CD4-positive, alpha-beta T cell treated with Interleukin-4 for 1 hour (primary cell): ENCODE measurements around the gene SYT2.
"Not testable (repeated sequence)": the region's sequence is repeated elsewhere in the genome, so short reads cannot be mapped to it uniquely, and the experiment has no call there.

ENCODE experiments used
- DNase-seq, 2 donors: peaks; one replicate each; pipeline ENCODE4 v3.0.0-alpha.2; 2020 to 2022

The SYT2 gene

DNA sequence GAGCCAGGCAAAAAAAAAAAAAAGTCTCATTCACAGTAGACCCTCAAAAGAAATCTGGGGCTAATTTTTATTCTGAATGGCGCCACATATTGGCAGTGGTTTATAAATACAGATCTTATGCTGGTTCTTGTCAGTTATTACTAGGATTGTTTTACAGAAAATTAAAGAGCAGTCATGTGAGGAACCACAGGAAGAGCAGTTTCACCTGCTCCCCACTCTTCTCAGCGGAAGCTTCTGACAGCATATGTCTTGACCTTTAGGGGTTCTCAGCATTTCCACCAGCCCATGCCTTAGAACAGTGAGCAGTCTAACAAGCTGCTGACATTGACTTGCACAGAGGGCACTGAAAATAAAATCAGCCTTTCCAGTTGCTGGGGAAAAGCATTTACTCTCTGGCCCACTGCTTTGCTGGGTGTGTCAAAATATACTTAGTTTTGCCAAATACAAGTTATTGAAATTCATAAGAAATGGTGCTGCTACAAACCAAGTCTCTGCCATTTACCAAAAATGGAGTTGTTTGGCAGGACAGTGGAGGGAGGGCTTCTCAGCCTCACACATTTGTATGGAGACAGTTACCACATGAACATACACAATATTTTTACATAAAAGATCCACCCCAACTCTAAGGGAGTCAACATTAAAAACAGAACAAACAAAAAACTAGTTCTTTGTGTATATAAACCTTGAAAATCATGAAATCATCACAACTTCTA, 144.2 kb downstream of the SYT2 start:
- DNase-seq = peak in 1 of 2 donors; percentile 13

GRCh38 chr1:202564958-202565495, 145.2 kb downstream of the SYT2 start:
- no peak for DNase-seq

DNA sequence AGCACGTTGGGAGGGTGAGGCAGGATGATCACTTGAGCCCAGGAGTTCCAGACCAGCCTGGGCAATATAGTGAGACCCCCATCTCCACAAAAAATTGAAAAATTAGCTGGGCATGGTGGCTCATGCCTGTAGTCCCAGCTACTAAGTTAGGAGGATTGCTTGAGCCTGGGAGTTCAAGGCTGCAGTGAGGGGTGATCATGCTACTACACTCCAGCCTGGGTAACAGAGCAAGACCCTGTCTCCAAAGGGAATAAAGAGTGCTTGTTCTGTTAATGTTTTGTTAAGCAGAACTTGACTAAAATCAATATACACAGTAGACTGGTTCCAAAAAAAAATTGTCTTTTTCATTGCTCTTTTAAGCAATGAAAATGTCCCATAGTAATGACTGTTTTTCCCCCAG, 146.4 kb downstream of the SYT2 start:
- no peak for DNase-seq

DNA sequence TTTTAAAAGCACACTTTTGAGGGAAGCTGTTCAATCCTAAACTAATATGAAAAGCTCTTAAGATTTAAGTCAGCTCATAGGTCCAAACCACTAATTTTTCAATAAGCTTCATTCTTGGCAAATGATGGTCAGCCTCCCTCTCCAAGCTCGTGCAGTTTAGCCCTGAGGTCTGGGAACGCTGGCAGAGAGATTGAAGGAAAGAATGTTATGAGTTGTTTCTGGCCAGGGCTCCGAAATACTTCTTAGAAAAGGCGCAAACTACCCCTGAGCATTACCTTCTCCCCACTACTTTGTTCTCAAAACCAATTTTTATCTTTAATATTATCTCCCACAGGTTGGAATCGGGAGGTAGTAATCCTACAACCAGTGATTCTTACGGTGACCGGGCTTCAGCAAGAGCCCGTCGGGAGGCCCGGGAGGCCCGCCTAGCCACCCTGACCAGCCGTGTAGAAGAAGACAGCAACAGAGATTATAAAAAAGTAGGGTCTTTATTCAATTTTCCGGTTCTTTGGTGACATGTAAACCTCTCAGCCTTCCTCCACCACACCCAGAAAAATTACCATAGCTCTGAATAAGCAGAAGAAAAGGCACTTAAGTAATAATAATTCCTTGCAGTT, 147.7 kb downstream of the SYT2 start:
- no peak for DNase-seq

- no peak for DNase-seq
Measured at GRCh38 chr1:202561726-202562443, 148.4 kb downstream of the SYT2 start.

DNA sequence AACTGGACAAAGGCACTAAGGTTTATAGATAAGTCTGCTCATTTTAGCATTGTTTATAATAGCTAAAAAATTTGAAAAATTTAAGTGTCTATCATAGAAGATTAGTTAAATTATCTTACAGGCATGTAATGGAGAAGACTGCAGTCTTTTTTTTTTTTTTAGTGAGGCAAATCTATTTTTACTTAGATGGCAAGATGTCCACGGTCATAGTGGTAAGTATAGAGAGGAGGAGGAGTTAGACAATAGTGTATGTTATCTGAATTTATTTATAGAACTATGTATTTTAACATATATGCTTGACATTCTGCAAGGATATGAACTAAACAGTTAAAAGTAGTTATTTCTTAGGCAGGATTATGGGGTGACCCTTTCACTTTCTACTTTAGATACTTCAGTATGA, 149.0 kb downstream of the SYT2 start:
- no peak for DNase-seq

- DNase-seq = not testable (repeated sequence)
Measured at GRCh38 chr1:202557662-202558061, 152.6 kb downstream of the SYT2 start.

- DNase-seq = not testable (repeated sequence)
Measured at GRCh38 chr1:202556037-202556436, 154.2 kb downstream of the SYT2 start.

GRCh38 chr1:202554619-202555018, 155.6 kb downstream of the SYT2 start:
- not testable (repeated sequence) for DNase-seq

- no peak for DNase-seq
Measured at GRCh38 chr1:202553560-202554038, 156.7 kb downstream of the SYT2 start.

DNA sequence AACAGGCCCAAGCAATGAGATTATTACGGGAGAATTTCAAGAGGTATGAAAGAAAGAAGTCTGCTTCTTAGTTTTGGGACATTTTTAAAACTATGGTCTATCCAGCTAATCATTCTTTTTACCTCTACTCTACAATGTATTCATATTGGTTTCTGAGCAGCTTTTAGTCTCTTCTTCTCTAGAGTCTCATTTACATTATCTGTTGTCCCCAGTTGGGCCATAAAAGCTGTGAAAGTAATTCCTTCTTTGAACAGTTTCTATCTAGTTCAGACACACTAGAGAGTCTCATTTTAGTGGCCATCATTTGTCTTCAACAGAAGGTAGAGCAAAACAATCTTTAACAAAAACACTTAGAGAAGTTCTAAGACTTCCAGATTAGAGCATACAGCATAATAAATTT, 157.2 kb downstream of the SYT2 start:
- DNase-seq = not testable (repeated sequence)

DNA sequence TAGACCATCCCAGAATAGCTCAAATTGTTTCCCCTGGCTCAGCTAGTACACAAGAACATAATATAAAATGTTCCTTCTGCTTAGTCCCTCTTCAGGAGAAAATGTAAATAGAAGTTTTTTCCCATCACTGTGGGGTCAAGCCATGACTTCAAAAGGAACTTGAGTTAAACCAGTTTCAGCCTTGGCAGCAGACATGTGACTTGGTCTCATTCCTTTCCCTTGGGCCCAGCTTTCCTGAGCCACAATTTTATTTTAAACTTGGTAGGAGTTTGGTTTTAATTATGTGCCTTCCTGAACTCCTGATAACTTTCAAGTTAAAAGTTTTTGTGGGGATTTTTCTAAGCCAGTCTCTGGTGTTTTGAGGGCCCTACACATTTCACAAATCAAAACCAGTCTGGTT, 157.6 kb downstream of the SYT2 start:
- not testable (repeated sequence) for DNase-seq

GRCh38 chr1:202551683-202552082, 158.6 kb downstream of the SYT2 start:
- DNase-seq = no peak

GRCh38 chr1:202550088-202550487, 160.2 kb downstream of the SYT2 start:
- not testable (repeated sequence) for DNase-seq

DNA sequence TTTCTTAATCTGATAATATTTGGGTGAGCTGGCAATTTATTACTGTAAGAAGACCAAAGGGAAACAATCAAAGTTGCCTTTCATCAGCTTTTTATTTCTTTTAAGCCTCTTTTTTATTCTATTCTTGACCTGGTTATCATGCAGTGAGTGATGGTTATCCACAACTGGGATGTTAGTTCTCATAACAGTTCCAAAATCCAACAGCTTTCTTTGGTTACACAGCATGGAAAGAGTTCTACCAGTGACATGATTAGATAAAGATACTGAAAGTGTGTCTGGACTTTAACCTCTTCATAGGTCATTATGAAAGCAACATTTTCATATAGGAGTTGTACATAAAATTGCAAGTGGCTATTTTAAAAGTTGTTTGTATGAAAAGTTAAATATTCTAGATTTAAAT, 163.0 kb downstream of the SYT2 start:
- no peak for DNase-seq

DNA sequence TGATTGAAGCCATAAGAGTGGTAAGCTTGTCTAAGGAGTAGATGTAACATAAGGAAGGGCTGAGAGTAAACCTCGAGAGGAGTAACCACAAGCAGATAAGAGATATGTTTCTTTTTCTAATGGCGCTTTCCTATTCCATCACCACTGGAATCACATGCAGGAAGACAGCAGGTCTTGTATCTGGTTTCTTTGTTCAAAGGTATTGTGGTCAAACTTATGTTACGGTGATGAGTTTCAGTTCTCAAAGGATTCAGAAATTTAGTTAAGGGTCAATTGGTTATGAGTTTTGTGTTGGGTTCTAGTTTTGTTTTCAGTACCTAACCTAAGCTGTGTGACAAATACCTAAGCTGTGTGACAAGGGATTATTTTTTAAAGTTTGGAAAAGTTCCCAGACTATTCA, 163.5 kb downstream of the SYT2 start:
- not testable (repeated sequence) for DNase-seq

GRCh38 chr1:202546377-202546776, 163.9 kb downstream of the SYT2 start:
- DNase-seq = not testable (repeated sequence)

GRCh38 chr1:202545647-202546303, 164.5 kb downstream of the SYT2 start:
- DNase-seq = not testable (repeated sequence)

GRCh38 chr1:202544766-202545449, 165.3 kb downstream of the SYT2 start:
- DNase-seq = not testable (repeated sequence)

GRCh38 chr1:202543537-202543936, 166.7 kb downstream of the SYT2 start:
- not testable (repeated sequence) for DNase-seq

DNA sequence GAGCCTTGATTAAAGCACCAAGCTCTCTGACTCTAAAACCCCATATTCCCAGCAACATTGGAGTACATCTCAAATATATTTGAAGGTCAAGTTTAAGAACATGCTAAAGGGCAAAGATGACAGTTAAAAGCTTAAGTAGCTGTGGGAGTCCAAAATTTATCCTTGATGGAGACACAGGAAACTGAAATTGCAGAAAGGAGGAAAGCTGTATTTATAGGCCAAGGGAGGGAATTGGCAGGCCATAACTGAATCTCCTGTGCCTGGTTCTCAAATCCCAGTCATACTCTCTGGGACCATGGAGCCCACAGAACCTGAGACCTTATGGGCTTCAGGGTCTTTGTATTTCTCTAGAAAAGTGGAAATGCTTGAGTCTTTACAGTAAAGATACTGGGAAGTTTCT, 167.8 kb downstream of the SYT2 start:
- not testable (repeated sequence) for DNase-seq

- not testable (repeated sequence) for DNase-seq
Measured at GRCh38 chr1:202540858-202541257, 169.4 kb downstream of the SYT2 start.
